ENCODE data around the gene DPM3.
"Not testable (repeated sequence)": the region's sequence is repeated elsewhere in the genome, so short reads cannot be mapped to it uniquely, and the experiment has no call there.

Gene DPM3

GRCh38 chr1:155174324-155175280 lies 34.3 kb upstream of the DPM3 start:
- no peak for DNase-seq

GRCh38 chr1:155173478-155174323 lies 33.4 kb upstream of the DPM3 start, which contains the start of gene TRIM46:
Gene TRIM46, plus strand, starts transcription at chr1:155173849. Its CDS starts 118 bp downstream, at chr1:155173967.
- DNase-seq = no peak

GRCh38 chr1:155172732-155173477 lies 32.6 kb upstream of the DPM3 start, which contains the start of gene KRTCAP2:
Gene KRTCAP2, minus strand, starts transcription at chr1:155173304. Its CDS starts 80 bp downstream, at chr1:155173224.
- DNase-seq = peak; percentile 78

- no peak for DNase-seq
Observed at GRCh38 chr1:155171836-155172731, 31.8 kb upstream of the DPM3 start.

GRCh38 chr1:155170806-155171205 lies 30.5 kb upstream of the DPM3 start:
- DNase-seq = no peak

- DNase-seq = no peak
Observed at GRCh38 chr1:155170101-155170785, 29.9 kb upstream of the DPM3 start.

GRCh38 chr1:155169541-155169940 lies 29.2 kb upstream of the DPM3 start:
- DNase-seq = no peak

- DNase-seq = no peak
Observed at GRCh38 chr1:155168456-155169210, 28.3 kb upstream of the DPM3 start.

GRCh38 chr1:155168105-155168445 lies 27.7 kb upstream of the DPM3 start:
- DNase-seq = not testable (repeated sequence)

GRCh38 chr1:155167166-155168104 lies 27.1 kb upstream of the DPM3 start:
- peak; percentile 40 for DNase-seq

GRCh38 chr1:155166471-155167165 lies 26.3 kb upstream of the DPM3 start:
- no peak for DNase-seq

GRCh38 chr1:155166051-155166470 lies 25.7 kb upstream of the DPM3 start:
- no peak for DNase-seq

GRCh38 chr1:155164625-155165024 lies 24.3 kb upstream of the DPM3 start:
- DNase-seq = not testable (repeated sequence)

GRCh38 chr1:155163785-155164184 lies 23.5 kb upstream of the DPM3 start:
- not testable (repeated sequence) for DNase-seq

- DNase-seq = not testable (repeated sequence)
Observed at GRCh38 chr1:155162631-155163030, 22.3 kb upstream of the DPM3 start.

GRCh38 chr1:155160128-155160527 lies 19.8 kb upstream of the DPM3 start:
- DNase-seq = no peak

GRCh38 chr1:155158991-155159390 lies 18.7 kb upstream of the DPM3 start:
- no peak for DNase-seq

GRCh38 chr1:155155996-155156643 lies 15.8 kb upstream of the DPM3 start:
- DNase-seq = not testable (repeated sequence)

Data from GOT3 (cell line).